ENCODE measurements around the gene SLC45A1. TPM values are rescaled to one million over a fixed set of nuclear protein-coding genes. Genes with fewer than 3 reads are reported as not detected.

Gene SLC45A1
- total RNA-seq, 1 experiment from 2014 or later: 0.41 TPM

GRCh38 chr1:8384088-8384487, 66.2 kb downstream of the SLC45A1 start:
- H3K4me1 Mint-ChIP-seq (ENCODE audit: low read depth, unreplicated experiment): peaks cover 6% of the 10 kb centered on the region
- Histone ChIP-seq H3K4me3 (ENCODE audit: low read depth, low read length) (no peak overlapping the region), H3K36me3 (ENCODE audit: control insufficient read depth, insufficient read depth, low read length) (peaks cover 3% of the 10 kb centered on the region; the same call in 1 of the 2 replicates), H3K9me3 (no peaks in the 10 kb centered on the region), H3K27me3 (replicated peaks; ENCODE audit: control insufficient read depth, insufficient read depth, low read length) (no peaks in the 10 kb centered on the region), H3K4me1 (no peaks in the 10 kb centered on the region)
- H3K36me3 Mint-ChIP-seq (ENCODE audit: insufficient read depth, unreplicated experiment): peaks cover 51% of the 10 kb centered on the region
- ChIA-PET POLR2A (no interaction called here), CTCF (no interaction called here)
- no peak overlapping the region for H3K4me3 Mint-ChIP-seq (ENCODE audit: unreplicated experiment)
- no peaks in the 10 kb centered on the region for H3K27me3 Mint-ChIP-seq (ENCODE audit: insufficient read depth, unreplicated experiment)
- H3K9me3 Mint-ChIP-seq (ENCODE audit: unreplicated experiment): no peaks in the 10 kb centered on the region
- no peak overlapping the region for H3K27ac Mint-ChIP-seq (ENCODE audit: unreplicated experiment)
- intact Hi-C loops (cut with micrococcal nuclease; ENCODE audit: unreplicated experiment): no loop called here
- no peak for TF ChIP-seq CTCF (IDR thresholded peaks at IDR 0.05; ENCODE audit: insufficient read depth in 1 of 2, low read depth in 1 of 2, low read length in 1 of 2, severe bottlenecking in 1 of 2, unreplicated experiment in 1 of 2)
- BruUV-seq (replicated peaks): no TSS peak
- no peak for DNase-seq

- Histone ChIP-seq H3K36me3 (ENCODE audit: control insufficient read depth, insufficient read depth, low read length) (peaks cover 3% of the 10 kb centered on the region; the same call in 1 of the 2 replicates), H3K4me1 (no peaks in the 10 kb centered on the region), H3K9me3 (no peaks in the 10 kb centered on the region), H3K27me3 (replicated peaks; ENCODE audit: control insufficient read depth, insufficient read depth, low read length) (no peaks in the 10 kb centered on the region), H3K4me3 (ENCODE audit: low read depth, low read length) (no peak overlapping the region)
- intact Hi-C loops (cut with micrococcal nuclease; ENCODE audit: unreplicated experiment): no loop called here
- no peak for DNase-seq
- no peak for TF ChIP-seq CTCF (IDR thresholded peaks at IDR 0.05; ENCODE audit: insufficient read depth in 1 of 2, low read depth in 1 of 2, low read length in 1 of 2, severe bottlenecking in 1 of 2, unreplicated experiment in 1 of 2)
- H3K36me3 Mint-ChIP-seq (ENCODE audit: insufficient read depth, unreplicated experiment): peaks cover 54% of the 10 kb centered on the region
- ChIA-PET POLR2A (no interaction called here), CTCF (no interaction called here)
- BruUV-seq (replicated peaks): no TSS peak
- H3K27me3 Mint-ChIP-seq (ENCODE audit: insufficient read depth, unreplicated experiment): no peaks in the 10 kb centered on the region
- no peaks in the 10 kb centered on the region for H3K9me3 Mint-ChIP-seq (ENCODE audit: unreplicated experiment)
- H3K4me1 Mint-ChIP-seq (ENCODE audit: low read depth, unreplicated experiment): peaks cover 4% of the 10 kb centered on the region
- H3K4me3 Mint-ChIP-seq (ENCODE audit: unreplicated experiment): no peak overlapping the region
- H3K27ac Mint-ChIP-seq (ENCODE audit: unreplicated experiment): no peak overlapping the region
Observed at GRCh38 chr1:8384577-8384976, 66.7 kb downstream of the SLC45A1 start.

- Histone ChIP-seq H3K4me3 (ENCODE audit: low read depth, low read length) (no peak overlapping the region), H3K4me1 (no peaks in the 10 kb centered on the region), H3K9me3 (no peaks in the 10 kb centered on the region), H3K27me3 (replicated peaks; ENCODE audit: control insufficient read depth, insufficient read depth, low read length) (no peaks in the 10 kb centered on the region), H3K36me3 (ENCODE audit: control insufficient read depth, insufficient read depth, low read length) (peaks cover 2% of the 10 kb centered on the region; the same call in 1 of the 2 replicates)
- BruUV-seq (replicated peaks): no TSS peak
- ChIA-PET POLR2A (interaction anchor here (0.6 kb wide), 1 partner anchor 42 kb away, joined by 3 read pairs; no protein-coding TSS in a partner anchor), CTCF (no interaction called here)
- no peak for TF ChIP-seq CTCF (IDR thresholded peaks at IDR 0.05; ENCODE audit: insufficient read depth in 1 of 2, low read depth in 1 of 2, low read length in 1 of 2, severe bottlenecking in 1 of 2, unreplicated experiment in 1 of 2)
- Mint-ChIP-seq H3K4me1 (ENCODE audit: low read depth, unreplicated experiment) (peaks cover 4% of the 10 kb centered on the region), H3K27me3 (ENCODE audit: insufficient read depth, unreplicated experiment) (no peaks in the 10 kb centered on the region), H3K9me3 (ENCODE audit: unreplicated experiment) (no peaks in the 10 kb centered on the region), H3K4me3 (ENCODE audit: unreplicated experiment) (no peak overlapping the region), H3K27ac (ENCODE audit: unreplicated experiment) (no peak overlapping the region), H3K36me3 (ENCODE audit: insufficient read depth, unreplicated experiment) (peaks cover 57% of the 10 kb centered on the region)
- intact Hi-C loops (cut with micrococcal nuclease; ENCODE audit: unreplicated experiment): no loop called here
- DNase-seq: no peak
Observed at GRCh38 chr1:8386247-8386646, 68.3 kb downstream of the SLC45A1 start.

Measured in Caco-2 (cell line).